Thyroid gland (tissue), 4 donors: ENCODE data around the gene RRAGC. TPM values are rescaled to one million over a fixed set of nuclear protein-coding genes. Genes with fewer than 3 reads are reported as not detected.

Source experiments
- DNase-seq, 2 donors: peaks; one replicate each; pipeline ENCODE4 v3.0.0-alpha.2; 2019
- H3K27ac ChIP-seq, 3 donors: fragments of 200-600 bp; sonication (generic); 1 replicate in 2 of 3; 2 replicates in 1 of 3; pipeline ENCODE4 v1.5.1; 2016 to 2019; ENCODE audit warnings: mild to moderate bottlenecking in 1 of 3, moderate library complexity in 1 of 3
- H3K27me3 ChIP-seq: fragments of 200-600 bp; sonication (generic); one replicate; pipeline ENCODE4 v1.5.1; 2019
- H3K36me3 ChIP-seq, 2 donors: fragments of 200-600 bp; sonication (generic); one replicate each; pipeline ENCODE4 v1.5.1; 2016 to 2019
- H3K4me1 ChIP-seq, 2 donors: fragments of 200-600 bp; sonication (generic); one replicate each; pipeline ENCODE4 v1.5.1; 2017 to 2019
- H3K4me3 ChIP-seq, 3 donors: fragments of 200-600 bp; sonication (generic); replicated peaks in 1 of 3; 1 replicate in 2 of 3; 2 replicates in 1 of 3; pipeline ENCODE4 v1.5.1; 2016; ENCODE audit warnings: mild to moderate bottlenecking in 1 of 3
- H3K9me3 ChIP-seq: fragments of 200-600 bp; sonication (generic); one replicate; pipeline ENCODE4 v1.5.1; 2017
- CTCF ChIP-seq, 6 experiments: fragments of 200-600 bp in 3 of 6; fragments of 450-650 bp in 3 of 6; sonication (generic) in 3 of 6; IDR thresholded peaks; one replicate each; pipeline ENCODE4 v1.5.1; 2016 to 2019; ENCODE audit warnings: antibody characterized with exemption in 6 of 6, mild to moderate bottlenecking in 2 of 6, inconsistent platforms in 1 of 6, moderate library complexity in 1 of 6
- POLR2A ChIP-seq, 2 donors: fragments of 450-650 bp; IDR thresholded peaks; one replicate each; pipeline ENCODE4 v1.6.1; 2017; ENCODE audit warnings: antibody characterized with exemption in 2 of 2, mild to moderate bottlenecking in 2 of 2, moderate library complexity in 1 of 2
- WGBS, 2 donors: methylation state at CpG; one replicate each; pipeline ENCODE4 v1.1.5; 2017; 5-methylcytosine and 5-hydroxymethylcytosine counted together
- intact Hi-C: fragments of 100-400 bp; cut with DNase I; formaldehyde crosslinking; loops from one replicate; pipeline ENCODE4 v1.15.1; 2023
- total RNA-seq, 4 donors: library from RNA; depleted of rRNA; stranded (reverse); fragments of >200 nt; gene quantifications; one replicate each; pipeline ENCODE4 v1.2.3, GENCODE V29; 2016

The RRAGC gene
- total RNA-seq, 4 donors from 2014 or later, result 13.2 to 20.3 (median 15.7) TPM

GRCh38 chr1:38834221-38834782, 25.3 kb downstream of the RRAGC start:
- no peak for DNase-seq
- TF ChIP-seq CTCF (IDR thresholded peaks at IDR 0.05) (no peak), POLR2A (IDR thresholded peaks at IDR 0.05) (no peak)
- H3K4me1 ChIP-seq, result no peaks in the 10 kb centered on the region
- no peaks in the 10 kb centered on the region for H3K27me3 ChIP-seq
- no peak overlapping the region for H3K27ac ChIP-seq
- H3K4me3 ChIP-seq, result no peak overlapping the region
- no peaks in the 10 kb centered on the region for H3K9me3 ChIP-seq
- WGBS, 2 donors, result 86% methylated on average over 3 of the region's 3 CpGs
- peaks cover 14 to 19% of the 10 kb centered on the region in 2 donors for H3K36me3 ChIP-seq
- intact Hi-C loops, result loop anchor here (10.0 kb wide), 1 partner anchor 810 kb away; no protein-coding TSS in a partner anchor

- Histone ChIP-seq H3K9me3 (no peaks in the 10 kb centered on the region), H3K27ac (no peak overlapping the region), H3K36me3 (peaks cover 4 to 8% of the 10 kb centered on the region in 2 donors), H3K27me3 (no peaks in the 10 kb centered on the region), H3K4me3 (no peak overlapping the region), H3K4me1 (no peaks in the 10 kb centered on the region)
- TF ChIP-seq CTCF (IDR thresholded peaks at IDR 0.05), result no peak
- TF ChIP-seq POLR2A (IDR thresholded peaks at IDR 0.05), result no peak
- no peak for DNase-seq
- WGBS, 2 donors, result 52 to 62% methylated on average over 3 of the region's 3 CpGs
- intact Hi-C loops, result loop anchor here (10.0 kb wide), 1 partner anchor 808 kb away; no protein-coding TSS in a partner anchor
These were observed 26.4 kb downstream of the RRAGC start for GRCh38 chr1:38833146-38833545.

GRCh38 chr1:38832370-38832734, 27.2 kb downstream of the RRAGC start:
- Histone ChIP-seq H3K27ac (no peak overlapping the region), H3K36me3 (peaks cover 3% of the 10 kb centered on the region in 2 donors), H3K4me3 (no peak overlapping the region), H3K9me3 (no peaks in the 10 kb centered on the region), H3K27me3 (no peaks in the 10 kb centered on the region), H3K4me1 (no peaks in the 10 kb centered on the region)
- WGBS, 2 donors, result 85% methylated on average over 3 of the region's 3 CpGs
- no peak for DNase-seq
- intact Hi-C loops, result loop anchor here (10.0 kb wide), 1 partner anchor 808 kb away; no protein-coding TSS in a partner anchor
- TF ChIP-seq CTCF (IDR thresholded peaks at IDR 0.05), result no peak
- no peak for TF ChIP-seq POLR2A (IDR thresholded peaks at IDR 0.05)

- intact Hi-C loops, result loop anchor here (10.0 kb wide), 1 partner anchor 807 kb away; no protein-coding TSS in a partner anchor
- TF ChIP-seq POLR2A (IDR thresholded peaks at IDR 0.05) (no peak), CTCF (IDR thresholded peaks at IDR 0.05) (no peak)
- Histone ChIP-seq H3K27ac (no peak overlapping the region), H3K4me1 (no peaks in the 10 kb centered on the region), H3K9me3 (no peaks in the 10 kb centered on the region), H3K4me3 (no peak overlapping the region), H3K36me3 (no peaks in the 10 kb centered on the region), H3K27me3 (no peaks in the 10 kb centered on the region)
- 79 to 87% methylated on average over 6 of the region's 6 CpGs for WGBS, 2 donors
- no peak for DNase-seq
These were observed 27.7 kb downstream of the RRAGC start for GRCh38 chr1:38831731-38832369.

- intact Hi-C loops, result no loop called here
- DNase-seq, result no peak
- TF ChIP-seq POLR2A (IDR thresholded peaks at IDR 0.05) (no peak), CTCF (IDR thresholded peaks at IDR 0.05) (no peak)
These were observed 30.2 kb downstream of the RRAGC start for GRCh38 chr1:38829368-38829767.

More at GRCh38 chr1:38829368-38829767, 30.2 kb downstream of the RRAGC start:
- Histone ChIP-seq H3K36me3 (no peaks in the 10 kb centered on the region), H3K4me1 (no peaks in the 10 kb centered on the region), H3K4me3 (no peak overlapping the region), H3K27me3 (no peaks in the 10 kb centered on the region), H3K9me3 (no peaks in the 10 kb centered on the region), H3K27ac (no peak overlapping the region)
- 20 to 24% methylated on average over 1 of the region's 1 CpG for WGBS, 2 donors
